ENCODE data around the gene GAREM1. TPM values are rescaled to one million over a fixed set of nuclear protein-coding genes. Genes with fewer than 3 reads are reported as not detected.

The GAREM1 gene
- total and polyA plus RNA-seq, 2 donors (not counting 1 experiment from before 2014, with no cell fraction given): 0.92 to 1.5 TPM

- H3K79me2 ChIP-seq (ENCODE audit: control insufficient read depth, insufficient read depth, low read length): no peaks in the 10 kb centered on the region
- no peaks in the 10 kb centered on the region for H3K36me3 ChIP-seq (ENCODE audit: control insufficient read depth, insufficient read depth, low read length)
- no peak overlapping the region for H2AFZ ChIP-seq (ENCODE audit: low read length)
- H4K20me1 ChIP-seq (ENCODE audit: control insufficient read depth, extremely low read depth, insufficient read depth, low read length): no peaks in the 10 kb centered on the region
- no peak overlapping the region for H3K4me3 ChIP-seq (replicated peaks in 1 of 4; ENCODE audit: control extremely low read depth in 1 of 4, insufficient read depth in 1 of 4, low read depth in 3 of 4, low read length in 4 of 4)
- H3K27me3 ChIP-seq (ENCODE audit: control insufficient read depth, insufficient read depth, low read length): no peaks in the 10 kb centered on the region
- no peak overlapping the region for H3K4me2 ChIP-seq (ENCODE audit: extremely low read depth, insufficient read depth, low read length)
- no peak for DNase-seq (ENCODE audit: low read depth in 2 of 2)
- H3K4me1 ChIP-seq (ENCODE audit: control insufficient read depth, extremely low read depth, insufficient read depth, low read length): no peaks in the 10 kb centered on the region
- TF ChIP-seq CTCF (conservative IDR thresholded peaks at IDR 0.05 in 1 of 2, IDR thresholded peaks at IDR 0.05 in 1 of 2; ENCODE audit: low read depth in 1 of 2, low read length in 2 of 2) (no peak), EZH2 (IDR thresholded peaks at IDR 0.05; ENCODE audit: low read length, missing control alignments) (no peak)
- no peak overlapping the region for H3K27ac ChIP-seq (ENCODE audit: insufficient read depth, low read length)
- no peak overlapping the region for H3K9ac ChIP-seq (ENCODE audit: insufficient read depth, low read length)
- H3K9me3 ChIP-seq (ENCODE audit: control insufficient read depth, insufficient read depth, low read depth, low read length): no peaks in the 10 kb centered on the region
Observed at GRCh38 chr18:32368991-32369390, 101.7 kb downstream of the GAREM1 start.

GRCh38 chr18:32368170-32368569, 102.5 kb downstream of the GAREM1 start:
- no peak overlapping the region for H2AFZ ChIP-seq (ENCODE audit: low read length)
- H3K79me2 ChIP-seq (ENCODE audit: control insufficient read depth, insufficient read depth, low read length): no peaks in the 10 kb centered on the region
- DNase-seq (ENCODE audit: low read depth in 2 of 2): peak in 1 of 2 donors; percentile 29
- no peaks in the 10 kb centered on the region for H3K4me1 ChIP-seq (ENCODE audit: control insufficient read depth, extremely low read depth, insufficient read depth, low read length)
- no peak overlapping the region for H3K9ac ChIP-seq (ENCODE audit: insufficient read depth, low read length)
- no peak for TF ChIP-seq EZH2 (IDR thresholded peaks at IDR 0.05; ENCODE audit: low read length, missing control alignments)
- TF ChIP-seq CTCF (conservative IDR thresholded peaks at IDR 0.05 in 1 of 2, IDR thresholded peaks at IDR 0.05 in 1 of 2; ENCODE audit: low read depth in 1 of 2, low read length in 2 of 2): no peak
- no peak overlapping the region for H3K4me3 ChIP-seq (replicated peaks in 1 of 4; ENCODE audit: control extremely low read depth in 1 of 4, insufficient read depth in 1 of 4, low read depth in 3 of 4, low read length in 4 of 4)
- no peaks in the 10 kb centered on the region for H3K9me3 ChIP-seq (ENCODE audit: control insufficient read depth, insufficient read depth, low read depth, low read length)
- H3K36me3 ChIP-seq (ENCODE audit: control insufficient read depth, insufficient read depth, low read length): no peaks in the 10 kb centered on the region
- H3K4me2 ChIP-seq (ENCODE audit: extremely low read depth, insufficient read depth, low read length): no peak overlapping the region
- no peaks in the 10 kb centered on the region for H3K27me3 ChIP-seq (ENCODE audit: control insufficient read depth, insufficient read depth, low read length)
- no peaks in the 10 kb centered on the region for H4K20me1 ChIP-seq (ENCODE audit: control insufficient read depth, extremely low read depth, insufficient read depth, low read length)
- H3K27ac ChIP-seq (ENCODE audit: insufficient read depth, low read length): no peak overlapping the region

- H3K79me2 ChIP-seq (ENCODE audit: control insufficient read depth, insufficient read depth, low read length): no peaks in the 10 kb centered on the region
- H3K27me3 ChIP-seq (ENCODE audit: control insufficient read depth, insufficient read depth, low read length): no peaks in the 10 kb centered on the region
- no peaks in the 10 kb centered on the region for H3K9me3 ChIP-seq (ENCODE audit: control insufficient read depth, insufficient read depth, low read depth, low read length)
- H4K20me1 ChIP-seq (ENCODE audit: control insufficient read depth, extremely low read depth, insufficient read depth, low read length): no peaks in the 10 kb centered on the region
- H2AFZ ChIP-seq (ENCODE audit: low read length): no peak overlapping the region
- peak; percentile 31 to 61 for DNase-seq (ENCODE audit: low read depth in 2 of 2)
- no peaks in the 10 kb centered on the region for H3K36me3 ChIP-seq (ENCODE audit: control insufficient read depth, insufficient read depth, low read length)
- no peak overlapping the region for H3K4me3 ChIP-seq (replicated peaks in 1 of 4; ENCODE audit: control extremely low read depth in 1 of 4, insufficient read depth in 1 of 4, low read depth in 3 of 4, low read length in 4 of 4)
- TF ChIP-seq EZH2 (IDR thresholded peaks at IDR 0.05; ENCODE audit: low read length, missing control alignments): no peak
- TF ChIP-seq CTCF (conservative IDR thresholded peaks at IDR 0.05 in 1 of 2, IDR thresholded peaks at IDR 0.05 in 1 of 2; ENCODE audit: low read depth in 1 of 2, low read length in 2 of 2): no peak
- H3K27ac ChIP-seq (ENCODE audit: insufficient read depth, low read length): no peak overlapping the region
- no peaks in the 10 kb centered on the region for H3K4me1 ChIP-seq (ENCODE audit: control insufficient read depth, extremely low read depth, insufficient read depth, low read length)
- H3K9ac ChIP-seq (ENCODE audit: insufficient read depth, low read length): no peak overlapping the region
- no peak overlapping the region for H3K4me2 ChIP-seq (ENCODE audit: extremely low read depth, insufficient read depth, low read length)
Observed at GRCh38 chr18:32366586-32367538, 103.8 kb downstream of the GAREM1 start.
